Inflammatory macrophage treated with lipopolysaccharide for 1 hour (primary cell): ENCODE results near the gene PPM1M.
"Not testable (repeated sequence)": the region's sequence is repeated elsewhere in the genome, so short reads cannot be mapped to it uniquely, and the experiment has no call there.

ENCODE experiments used
- DNase-seq, 2 donors: peaks; one replicate each; pipeline ENCODE4 v3.0.0-alpha.2; 2020 to 2022

PPM1M gene

GRCh38 chr3:52247409-52248164 is 2.0 kb downstream of the PPM1M start:
- DNase-seq, result no peak

GRCh38 chr3:52248165-52248541 is 2.6 kb downstream of the PPM1M start:
- no peak for DNase-seq

GRCh38 chr3:52248816-52249547 is 3.4 kb downstream of the PPM1M start:
- DNase-seq, result no peak

- no peak for DNase-seq
Measured at GRCh38 chr3:52249683-52250082, 4.1 kb downstream of the PPM1M start.

- no peak for DNase-seq
Measured at GRCh38 chr3:52250122-52250521, 4.6 kb downstream of the PPM1M start.

- peak; percentile 92 to 98 for DNase-seq
Measured at GRCh38 chr3:52253314-52254304, 8.1 kb downstream of the PPM1M start.

GRCh38 chr3:52254608-52255007 is 9.0 kb downstream of the PPM1M start:
- no peak for DNase-seq

GRCh38 chr3:52256159-52256558 is 10.6 kb downstream of the PPM1M start:
- no peak for DNase-seq

GRCh38 chr3:52256622-52257021 is 11.1 kb downstream of the PPM1M start:
- DNase-seq, result no peak

- no peak for DNase-seq
Measured at GRCh38 chr3:52257911-52258310, 12.4 kb downstream of the PPM1M start.

GRCh38 chr3:52259035-52259434 is 13.5 kb downstream of the PPM1M start:
- DNase-seq, result no peak

- DNase-seq, result no peak
Measured at GRCh38 chr3:52259448-52259847, 13.9 kb downstream of the PPM1M start.

GRCh38 chr3:52262447-52262846 is 16.9 kb downstream of the PPM1M start:
- DNase-seq, result no peak

GRCh38 chr3:52265387-52265786 is 19.8 kb downstream of the PPM1M start:
- no peak for DNase-seq

- DNase-seq, result no peak
Measured at GRCh38 chr3:52268036-52268435, 22.5 kb downstream of the PPM1M start.

GRCh38 chr3:52269776-52270175 is 24.2 kb downstream of the PPM1M start:
- peak; percentile 47 to 70 for DNase-seq

GRCh38 chr3:52270252-52270754 is 24.7 kb downstream of the PPM1M start:
- DNase-seq, result peak; percentile 55 to 59

GRCh38 chr3:52272172-52272571 is 26.6 kb downstream of the PPM1M start:
- not testable (repeated sequence) for DNase-seq

- no peak for DNase-seq
Measured at GRCh38 chr3:52272831-52273230, 27.3 kb downstream of the PPM1M start.

- DNase-seq, result not testable (repeated sequence)
Measured at GRCh38 chr3:52274781-52275180, 29.2 kb downstream of the PPM1M start.

GRCh38 chr3:52277071-52277964 is 31.8 kb downstream of the PPM1M start:
- peak; percentile 66 to 67 for DNase-seq

GRCh38 chr3:52277972-52278509 is 32.5 kb downstream of the PPM1M start:
- DNase-seq, result peak; percentile 48 to 51
